ENCODE results near the gene CYP11A1. TPM values are rescaled to one million over a fixed set of nuclear protein-coding genes. Genes with fewer than 3 reads are reported as not detected.

Gene CYP11A1
- total and polyA plus RNA-seq, 2 donors (not counting 1 experiment from before 2014, with no cell fraction given) = not detected

GRCh38 chr15:74352393-74352910, 15.0 kb downstream of the CYP11A1 start:
- Histone ChIP-seq H3K9me3 (ENCODE audit: control extremely low read depth in 1 of 3, control insufficient read depth in 2 of 3, insufficient read depth in 1 of 3, low read length in 2 of 3) (peaks cover 0 to 8% (median 6%) of the 10 kb centered on the region in 3 donors), H3K9ac (ENCODE audit: low read length) (no peak overlapping the region), H3K4me3 (ENCODE audit: control extremely low read depth in 1 of 5, extremely low read depth in 1 of 5, insufficient read depth in 1 of 5, low read depth in 2 of 5, low read length in 4 of 5) (no peak overlapping the region), H3K36me3 (replicated peaks in 1 of 2; ENCODE audit: control extremely low read depth in 1 of 2, control insufficient read depth in 1 of 2, extremely low read depth in 1 of 2, insufficient read depth in 2 of 2, low read length in 1 of 2) (no peaks in the 10 kb centered on the region), H3K4me2 (replicated peaks; ENCODE audit: low read depth, low read length, poor library complexity, severe bottlenecking) (no peak overlapping the region), H3K27me3 (replicated peaks in 1 of 4; ENCODE audit: control extremely low read depth in 1 of 4, control insufficient read depth in 3 of 4, insufficient read depth in 4 of 4, low read length in 3 of 4) (peaks cover 0 to 11% (median 0%) of the 10 kb centered on the region in 4 experiments), H4K20me1 (ENCODE audit: control insufficient read depth, insufficient read depth, low read length, poor library complexity, severe bottlenecking) (no peaks in the 10 kb centered on the region), H3K79me2 (ENCODE audit: control insufficient read depth, insufficient read depth, low read length) (no peaks in the 10 kb centered on the region), H2AFZ (ENCODE audit: insufficient read depth, low read depth, low read length, poor library complexity, severe bottlenecking) (no peak overlapping the region), H3K4me1 (ENCODE audit: control insufficient read depth in 2 of 2, insufficient read depth in 2 of 2, low read length in 2 of 2) (no peaks in the 10 kb centered on the region), H3K27ac (ENCODE audit: low read length in 2 of 2) (no peak overlapping the region)
- intact Hi-C loops (cut with micrococcal nuclease) = no loop called here
- TF ChIP-seq CTCF (IDR thresholded peaks at IDR 0.05) (no peak), EZH2 (IDR thresholded peaks at IDR 0.05; ENCODE audit: borderline replicate concordance, insufficient read depth, low read depth, low read length, poor library complexity, severe bottlenecking) (no peak)
- H3K27ac Mint-ChIP-seq = no peak overlapping the region
- POLR2A ChIA-PET = no interaction called here
- ATAC-seq (ENCODE audit: low read depth) (no peak), DNase-seq (no peak)
- 100% methylated on average over 1 of the region's 3 CpGs for WGBS (ENCODE audit: insufficient coverage)
- peaks cover 28% of the 10 kb centered on the region for H3K27me3 Mint-ChIP-seq
- H3K4me3 Mint-ChIP-seq = no peak overlapping the region
- CTCF ChIA-PET = no interaction called here
- peaks cover 2% of the 10 kb centered on the region for H3K9me3 Mint-ChIP-seq (ENCODE audit: insufficient read depth)
- H3K4me1 Mint-ChIP-seq = no peaks in the 10 kb centered on the region

DNA sequence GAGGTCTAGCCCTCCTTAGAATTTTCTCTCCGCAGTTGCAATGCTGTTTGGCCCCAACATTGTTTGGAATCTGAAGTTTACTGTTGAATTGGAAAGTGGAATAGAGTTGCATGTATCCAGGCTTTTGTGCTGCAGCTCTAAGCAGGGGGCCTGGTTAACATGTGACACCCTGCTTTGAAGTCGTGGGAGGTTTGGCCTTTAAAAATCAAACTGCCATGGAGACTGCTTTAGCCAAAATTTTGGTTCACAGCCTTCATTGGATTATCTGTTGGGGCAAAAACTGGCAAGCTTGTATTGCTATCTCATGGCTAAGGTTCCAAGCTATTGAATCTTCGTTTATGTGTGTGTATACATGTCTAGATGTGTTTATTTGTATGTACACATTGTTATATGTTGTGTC, 15.8 kb downstream of the CYP11A1 start:
- no peak for DNase-seq
- WGBS (ENCODE audit: insufficient coverage) = 53% methylated on average over 2 of the region's 3 CpGs
- Histone ChIP-seq H3K9me3 (ENCODE audit: control extremely low read depth in 1 of 3, control insufficient read depth in 2 of 3, insufficient read depth in 1 of 3, low read length in 2 of 3) (peaks cover 0 to 8% (median 6%) of the 10 kb centered on the region in 3 donors), H3K36me3 (replicated peaks in 1 of 2; ENCODE audit: control extremely low read depth in 1 of 2, control insufficient read depth in 1 of 2, extremely low read depth in 1 of 2, insufficient read depth in 2 of 2, low read length in 1 of 2) (no peaks in the 10 kb centered on the region), H3K4me1 (ENCODE audit: control insufficient read depth in 2 of 2, insufficient read depth in 2 of 2, low read length in 2 of 2) (no peaks in the 10 kb centered on the region), H3K79me2 (ENCODE audit: control insufficient read depth, insufficient read depth, low read length) (no peaks in the 10 kb centered on the region), H3K9ac (ENCODE audit: low read length) (no peak overlapping the region), H3K27me3 (replicated peaks in 1 of 4; ENCODE audit: control extremely low read depth in 1 of 4, control insufficient read depth in 3 of 4, insufficient read depth in 4 of 4, low read length in 3 of 4) (peaks cover 0 to 11% (median 0%) of the 10 kb centered on the region in 4 experiments), H3K4me3 (ENCODE audit: control extremely low read depth in 1 of 5, extremely low read depth in 1 of 5, insufficient read depth in 1 of 5, low read depth in 2 of 5, low read length in 4 of 5) (no peak overlapping the region), H2AFZ (ENCODE audit: insufficient read depth, low read depth, low read length, poor library complexity, severe bottlenecking) (no peak overlapping the region), H4K20me1 (ENCODE audit: control insufficient read depth, insufficient read depth, low read length, poor library complexity, severe bottlenecking) (no peaks in the 10 kb centered on the region), H3K4me2 (replicated peaks; ENCODE audit: low read depth, low read length, poor library complexity, severe bottlenecking) (no peak overlapping the region), H3K27ac (ENCODE audit: low read length in 2 of 2) (no peak overlapping the region)
- no peak for TF ChIP-seq EZH2 (IDR thresholded peaks at IDR 0.05; ENCODE audit: borderline replicate concordance, insufficient read depth, low read depth, low read length, poor library complexity, severe bottlenecking)
- no peak for TF ChIP-seq CTCF (IDR thresholded peaks at IDR 0.05)
- intact Hi-C loops (cut with micrococcal nuclease) = no loop called here
- no peak for ATAC-seq (ENCODE audit: low read depth)
- Mint-ChIP-seq H3K4me3 (no peak overlapping the region), H3K4me1 (no peaks in the 10 kb centered on the region), H3K9me3 (ENCODE audit: insufficient read depth) (peaks cover 2% of the 10 kb centered on the region), H3K27me3 (peaks cover 30% of the 10 kb centered on the region), H3K27ac (no peak overlapping the region)
- CTCF ChIA-PET = no interaction called here
- POLR2A ChIA-PET = no interaction called here

Measured in B cell (primary cell).